ENCODE results near the gene ZNF74. TPM values are rescaled to one million over a fixed set of nuclear protein-coding genes. Genes with fewer than 3 reads are reported as not detected.
"Not testable (repeated sequence)": the region's sequence is repeated elsewhere in the genome, so short reads cannot be mapped to it uniquely, and the experiment has no call there.

Gene ZNF74
- polyA plus RNA-seq, 1 experiment: 6.9 TPM

GRCh38 chr22:20412474-20413216 is 18.7 kb downstream of the ZNF74 start:
- CTCF ChIA-PET: interaction anchor here (1.8 to 1.9 kb wide), 2 partner anchors 43 kb away, joined by 8 read pairs; no protein-coding TSS in a partner anchor
- POLR2A ChIA-PET: no interaction called here
- DNase-seq (ENCODE audit: low read depth): no peak

GRCh38 chr22:20413217-20414058 is 19.5 kb downstream of the ZNF74 start:
- TF ChIP-seq CTCF (IDR thresholded peaks at IDR 0.05; ENCODE audit: insufficient read depth, low read depth, low read length): no peak
- DNase-seq (ENCODE audit: low read depth): no peak
- POLR2A ChIA-PET: no interaction called here
- H3K4me3 ChIP-seq (ENCODE audit: low read depth, low read length): no peak overlapping the region
- H3K27me3 ChIP-seq (ENCODE audit: control insufficient read depth, insufficient read depth, low read length): 0 out of 2 replicates have a peak, but pooled peaks cover 2% of the 10 kb centered on the region
- H3K36me3 ChIP-seq (ENCODE audit: control insufficient read depth, insufficient read depth, low read length): no peaks in the 10 kb centered on the region
- CTCF ChIA-PET: interaction anchor here (1.9 kb wide), 1 partner anchor 43 kb away, joined by 8 read pairs; no protein-coding TSS in a partner anchor

More at GRCh38 chr22:20412474-20413216, 18.7 kb downstream of the ZNF74 start:
- Histone ChIP-seq H3K4me3 (ENCODE audit: low read depth, low read length) (no peak overlapping the region), H3K27me3 (ENCODE audit: control insufficient read depth, insufficient read depth, low read length) (0 out of 2 replicates have a peak, but pooled peaks cover 2% of the 10 kb centered on the region), H3K36me3 (ENCODE audit: control insufficient read depth, insufficient read depth, low read length) (no peaks in the 10 kb centered on the region)
- no peak for TF ChIP-seq CTCF (IDR thresholded peaks at IDR 0.05; ENCODE audit: insufficient read depth, low read depth, low read length)

- H3K27me3 ChIP-seq (ENCODE audit: control insufficient read depth, insufficient read depth, low read length): 0 out of 2 replicates have a peak, but pooled peaks cover 2% of the 10 kb centered on the region
- no peak for TF ChIP-seq CTCF (IDR thresholded peaks at IDR 0.05; ENCODE audit: insufficient read depth, low read depth, low read length)
- no peak overlapping the region for H3K4me3 ChIP-seq (ENCODE audit: low read depth, low read length)
- DNase-seq (ENCODE audit: low read depth): no peak
- CTCF ChIA-PET: interaction anchor here (1.9 kb wide), 1 partner anchor 42 kb away, joined by 8 read pairs; no protein-coding TSS in a partner anchor
- no peaks in the 10 kb centered on the region for H3K36me3 ChIP-seq (ENCODE audit: control insufficient read depth, insufficient read depth, low read length)
- POLR2A ChIA-PET: no interaction called here
These were observed 20.1 kb downstream of the ZNF74 start for GRCh38 chr22:20414059-20414440.

- no peak for TF ChIP-seq CTCF (IDR thresholded peaks at IDR 0.05; ENCODE audit: insufficient read depth, low read depth, low read length)
- ChIA-PET POLR2A (no interaction called here), CTCF (interaction anchor here (1.9 kb wide), 1 partner anchor 42 kb away, joined by 8 read pairs; no protein-coding TSS in a partner anchor)
- Histone ChIP-seq H3K36me3 (ENCODE audit: control insufficient read depth, insufficient read depth, low read length) (no peaks in the 10 kb centered on the region), H3K27me3 (ENCODE audit: control insufficient read depth, insufficient read depth, low read length) (0 out of 2 replicates have a peak, but pooled peaks cover 2% of the 10 kb centered on the region), H3K4me3 (ENCODE audit: low read depth, low read length) (no peak overlapping the region)
- no peak for DNase-seq (ENCODE audit: low read depth)
These were observed 20.5 kb downstream of the ZNF74 start for GRCh38 chr22:20414450-20414849.

GRCh38 chr22:20415241-20415640 is 21.3 kb downstream of the ZNF74 start:
- H3K27me3 ChIP-seq (ENCODE audit: control insufficient read depth, insufficient read depth, low read length); POLR2A ChIA-PET; H3K36me3 ChIP-seq (ENCODE audit: control insufficient read depth, insufficient read depth, low read length); DNase-seq (ENCODE audit: low read depth); H3K4me3 ChIP-seq (ENCODE audit: low read depth, low read length): not testable (repeated sequence)
- CTCF ChIA-PET: interaction anchor here (5.3 kb wide), 1 partner anchor 41 kb away, joined by 88 read pairs; no protein-coding TSS in a partner anchor

GRCh38 chr22:20415699-20416098 is 21.7 kb downstream of the ZNF74 start:
- DNase-seq (ENCODE audit: low read depth); H3K36me3 ChIP-seq (ENCODE audit: control insufficient read depth, insufficient read depth, low read length); POLR2A ChIA-PET; H3K27me3 ChIP-seq (ENCODE audit: control insufficient read depth, insufficient read depth, low read length); H3K4me3 ChIP-seq (ENCODE audit: low read depth, low read length): not testable (repeated sequence)
- CTCF ChIA-PET: interaction anchor here (5.3 kb wide), 1 partner anchor 40 kb away, joined by 88 read pairs; no protein-coding TSS in a partner anchor
